ENCODE data around the gene MICALL1. TPM values are rescaled to one million over a fixed set of nuclear protein-coding genes. Genes with fewer than 3 reads are reported as not detected.

Gene MICALL1
- total and polyA plus RNA-seq, 2 of the 13 experiments (the other 11 are each of a cell fraction or from before 2014, with no cell fraction given): 7.6 to 10.6 TPM

- 0 out of 4 replicates have a peak, but pooled peaks have one; percentile 12 to 27 for TF ChIP-seq HMGXB4 (CRISPR knock-in tag; IDR thresholded peaks at IDR 0.05; ENCODE audit: borderline replicate concordance in 1 of 2, low read depth in 1 of 2)
- TF ChIP-seq ZNF713 (CRISPR knock-in tag; IDR thresholded peaks at IDR 0.05): no peak
- no peak for TF ChIP-seq ZNF746 (CRISPR knock-in tag; IDR thresholded peaks at IDR 0.05)
- no peak for TF ChIP-seq MYNN (CRISPR knock-in tag; IDR thresholded peaks at IDR 0.05; ENCODE audit: low read depth)
- TF ChIP-seq ATM (IDR thresholded peaks at IDR 0.05; ENCODE audit: borderline replicate concordance): no peak
- no peak for TF ChIP-seq NR3C1 (CRISPR knock-in tag; IDR thresholded peaks at IDR 0.05)
- TF ChIP-seq ZNF260 (CRISPR knock-in tag; IDR thresholded peaks at IDR 0.05; ENCODE audit: borderline replicate concordance, low read depth): no peak
- no peak for TF ChIP-seq ELK4 (CRISPR knock-in tag; IDR thresholded peaks at IDR 0.05; ENCODE audit: borderline replicate concordance)
- no peak for TF ChIP-seq ZNF598 (CRISPR knock-in tag; IDR thresholded peaks at IDR 0.05; ENCODE audit: borderline replicate concordance)
- TF ChIP-seq ZNF83 (CRISPR knock-in tag; IDR thresholded peaks at IDR 0.05; ENCODE audit: borderline replicate concordance): no peak
- TF ChIP-seq ZNF563 (CRISPR knock-in tag; IDR thresholded peaks at IDR 0.05): no peak
- TF ChIP-seq ZKSCAN1 (IDR thresholded peaks at IDR 0.05; ENCODE audit: low read length): no peak
- TF ChIP-seq CBX1 (IDR thresholded peaks at IDR 0.05; ENCODE audit: low read depth): no peak
- no peak for TF ChIP-seq DMAP1 (CRISPR knock-in tag; IDR thresholded peaks at IDR 0.05)
- TF ChIP-seq MLX (CRISPR knock-in tag; IDR thresholded peaks at IDR 0.05): 0 out of 2 replicates have a peak, but pooled peaks have one; percentile 28
- TF ChIP-seq NFIC (IDR thresholded peaks at IDR 0.05; ENCODE audit: low read length): no peak
- no peak for TF ChIP-seq RNF2 (conservative IDR thresholded peaks at IDR 0.05; ENCODE audit: low read depth)
- TF ChIP-seq ERF (CRISPR knock-in tag; IDR thresholded peaks at IDR 0.05): peak; percentile 54; the same call in 1 of the 2 replicates
- no peak for TF ChIP-seq SOX6 (IDR thresholded peaks at IDR 0.05)
- 0 out of 2 replicates have a peak, but pooled peaks have one; percentile 25 for TF ChIP-seq SOX6 (CRISPR knock-in tag; IDR thresholded peaks at IDR 0.05)
- no peak for TF ChIP-seq ZIK1 (CRISPR knock-in tag; IDR thresholded peaks at IDR 0.05; ENCODE audit: borderline replicate concordance, low read depth)
- no peak for TF ChIP-seq ZNF776 (CRISPR knock-in tag; IDR thresholded peaks at IDR 0.05)
- TF ChIP-seq ZNF792 (CRISPR knock-in tag; IDR thresholded peaks at IDR 0.05): peak; percentile 47; the same call in 1 of the 2 replicates
- TF ChIP-seq MTA3 (CRISPR knock-in tag; IDR thresholded peaks at IDR 0.05): no peak
- no peak for TF ChIP-seq ZNF557 (CRISPR knock-in tag; IDR thresholded peaks at IDR 0.05)
- no peak for TF ChIP-seq RFXANK (CRISPR knock-in tag; IDR thresholded peaks at IDR 0.05)
- no peak for TF ChIP-seq ZNF431 (CRISPR knock-in tag; IDR thresholded peaks at IDR 0.05; ENCODE audit: borderline replicate concordance, low read depth)
- TF ChIP-seq HNF1B (CRISPR knock-in tag; IDR thresholded peaks at IDR 0.05): 0 out of 2 replicates have a peak, but pooled peaks have one; percentile 19
- no peak for TF ChIP-seq ZFAT (CRISPR knock-in tag; conservative IDR thresholded peaks at IDR 0.05)
- no peak for TF ChIP-seq NR2F6 (IDR thresholded peaks at IDR 0.05)
- TF ChIP-seq NR2F6 (CRISPR knock-in tag; IDR thresholded peaks at IDR 0.05): peak; percentile 60; the same call in 1 of the 2 replicates
Observed at GRCh38 chr22:37896181-37896592, 9.9 kb upstream of the MICALL1 start (continued).
